GM12873 (cell line): ENCODE measurements around the gene MED26.

Experiments used
- CTCF ChIP-seq: IDR thresholded peaks from 2 replicates; pipeline ENCODE4 v1.5.1; 2012; ENCODE audit warnings: low read depth, mild to moderate bottlenecking, moderate library complexity, low read length, control low read depth; ENCODE audit not compliant: insufficient read depth; ENCODE audit errors: missing control alignments

The MED26 gene

GRCh38 chr19:16654140-16654539, 26.1 kb upstream of the MED26 start:
- no peak for TF ChIP-seq CTCF

DNA sequence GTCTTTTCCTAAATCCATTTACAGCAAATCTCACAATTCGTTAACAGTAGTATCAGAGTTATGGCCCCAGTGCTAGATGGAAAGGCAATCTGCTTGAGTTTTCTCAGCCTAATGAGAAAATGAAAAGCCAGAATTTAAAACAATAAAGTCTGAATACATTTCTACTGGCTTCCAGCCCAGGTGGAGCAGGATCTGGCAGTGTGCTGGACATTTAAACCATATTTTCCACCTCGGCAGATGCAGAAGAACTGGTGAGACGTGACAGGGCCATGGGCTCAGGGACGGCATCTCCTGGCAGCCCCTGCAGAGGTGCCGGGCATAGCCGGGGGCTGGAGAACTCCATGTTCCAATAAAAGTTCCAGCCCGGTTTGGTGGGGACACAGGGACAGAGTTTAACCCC, 24.9 kb upstream of the MED26 start:
- TF ChIP-seq CTCF: no peak

- no peak for TF ChIP-seq CTCF
Measured at GRCh38 chr19:16650821-16651220, 22.8 kb upstream of the MED26 start.

DNA sequence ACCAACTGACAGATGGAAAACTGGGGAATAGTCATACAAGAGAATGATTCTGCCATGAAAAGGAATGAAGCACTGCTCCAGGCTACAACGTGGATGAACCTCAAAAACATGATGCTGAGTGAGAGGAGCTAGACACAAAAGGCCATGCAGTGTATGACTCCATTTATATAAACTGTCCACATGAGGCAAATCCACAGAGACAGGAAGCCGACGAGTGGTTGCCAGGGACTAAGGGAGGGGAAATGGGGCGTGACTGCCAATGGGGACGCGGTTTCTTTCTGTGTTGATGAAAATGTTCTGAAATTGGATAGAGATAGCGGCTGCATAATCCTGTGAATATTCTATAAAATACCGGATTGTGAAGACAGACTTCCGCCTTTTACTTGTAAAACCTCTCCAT, 21.7 kb upstream of the MED26 start:
- no peak for TF ChIP-seq CTCF

DNA sequence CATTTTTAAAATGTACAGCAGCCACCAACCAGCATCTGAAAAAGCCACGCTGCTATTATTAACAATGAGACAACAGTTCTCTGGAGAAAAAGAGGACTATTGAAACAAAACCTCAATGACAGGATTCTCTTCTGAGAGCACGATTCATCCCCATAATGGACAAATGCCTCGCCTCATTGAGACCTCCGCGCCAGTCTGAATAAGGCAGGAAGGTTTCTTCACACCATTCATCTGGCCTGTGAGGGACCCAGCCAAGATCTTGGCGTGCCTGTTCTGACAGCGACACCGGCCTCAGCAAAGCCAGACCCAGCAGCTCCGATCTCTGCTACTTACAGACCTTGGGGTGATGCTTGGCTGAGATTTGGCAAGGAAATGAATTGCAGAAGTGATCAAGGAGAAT, 17.1 kb upstream of the MED26 start:
- no peak for TF ChIP-seq CTCF

DNA sequence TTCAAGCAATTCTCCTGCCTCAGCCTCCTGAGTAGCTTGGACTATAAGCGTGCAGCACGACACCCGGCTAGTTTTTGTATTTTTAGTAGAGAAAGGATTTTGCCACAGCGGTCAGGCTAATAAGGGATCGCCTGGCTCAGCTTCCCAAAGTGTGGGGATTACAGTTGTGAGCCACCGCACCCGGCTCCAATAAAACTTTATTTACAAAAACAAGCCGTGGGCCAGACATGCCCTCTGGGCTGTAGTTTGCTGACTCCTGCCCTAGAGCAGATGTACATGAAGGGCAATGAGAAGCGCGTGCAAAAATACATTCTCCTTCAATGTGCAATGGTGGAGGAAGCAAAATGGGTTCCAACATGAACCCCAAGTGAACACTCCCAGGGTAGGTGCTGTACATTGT, 13.7 kb upstream of the MED26 start:
- TF ChIP-seq CTCF: no peak

DNA sequence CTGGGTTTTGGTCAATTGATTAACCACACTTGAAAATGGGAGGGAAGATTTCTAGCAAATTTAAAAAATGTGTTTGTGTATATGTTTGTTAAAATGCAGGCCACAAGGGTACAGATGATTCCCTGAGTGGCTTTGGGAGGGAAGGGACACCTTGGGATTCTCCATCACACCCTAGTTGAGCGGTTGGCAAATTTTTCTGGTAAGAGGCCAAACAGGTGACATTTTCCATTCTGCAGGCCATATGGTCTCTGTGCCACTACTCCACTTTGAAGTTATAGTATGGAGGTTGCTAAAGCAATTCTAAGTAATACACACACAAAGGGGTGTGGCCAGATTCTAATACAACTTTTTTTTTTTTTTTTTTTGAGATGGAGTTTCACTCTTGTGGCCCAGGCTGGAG, 12.9 kb upstream of the MED26 start:
- no peak for TF ChIP-seq CTCF

DNA sequence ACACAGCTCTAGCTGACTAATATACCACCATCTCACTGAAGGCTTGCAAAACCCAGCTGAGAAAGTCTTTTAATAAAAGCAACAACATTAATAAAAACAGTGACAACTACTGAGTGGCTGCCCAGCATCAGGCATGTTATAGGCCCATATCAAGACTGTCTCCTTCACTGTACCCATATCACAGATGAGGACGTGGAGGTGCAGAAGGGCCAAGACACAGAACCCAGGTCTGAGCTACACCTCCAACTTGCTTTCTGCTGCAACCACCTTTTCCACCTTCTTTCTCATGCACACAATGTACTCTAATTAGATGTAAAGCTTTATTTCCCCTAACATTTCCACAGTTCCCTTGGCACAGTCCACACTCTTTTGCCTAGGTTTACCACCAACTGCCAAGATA, 10.7 kb upstream of the MED26 start:
- TF ChIP-seq CTCF: no peak
